Panc1 (cell line): Measurements from ENCODE around the gene ALDH5A1. TPM values are rescaled to one million over a fixed set of nuclear protein-coding genes. Genes with fewer than 3 reads are reported as not detected.

Source experiments
- ATAC-seq: fragments of 200-7000 bp; cut with Tn5 transposase; 2 replicates; pipeline ENCODE4 v1.9.1; 2020; ENCODE audit warnings: mild to moderate bottlenecking, moderate library complexity
- BruUV-seq: library from RNA; stranded (reverse); fragments of 400-500 nt; replicated peaks from 2 replicates; lab custom pipeline; 2021; lab: Mats Ljungman, UMichigan
- CTCF ChIA-PET: fragments of 300-600 bp; sonication (Branson Sonifier 250); formaldehyde crosslinking; loops from one replicate; lab custom pipeline; 2022; ENCODE audit warnings: antibody characterized with exemption; lab: Charles Lee
- POLR2A ChIA-PET: fragments of 300-600 bp; sonication (Branson Sonifier 250); formaldehyde crosslinking; loops from one replicate; lab custom pipeline; 2022; ENCODE audit warnings: antibody characterized with exemption; lab: Charles Lee
- DNase-seq: peaks from one replicate; pipeline ENCODE4 v3.0.0-alpha.2; 2010; ENCODE audit warnings: low read depth, low spot score
- H3K27ac ChIP-seq: 2 replicates; pipeline ENCODE4 v1.5.1; 2011; ENCODE audit warnings: mild to moderate bottlenecking, low read length, inconsistent platforms
- H3K27me3 ChIP-seq: fragments of 200-500 bp; sonication (Bioruptor generic); 2 replicates; pipeline ENCODE4 v1.6.0; 2014; ENCODE audit warnings: low read length, inconsistent platforms; ENCODE audit not compliant: control insufficient read depth, insufficient read depth
- H3K36me3 ChIP-seq: fragments of 200-500 bp; sonication (Bioruptor generic); 2 replicates; pipeline ENCODE4 v1.5.1; 2014; ENCODE audit warnings: inconsistent platforms, mild to moderate bottlenecking, low read length, moderate library complexity; ENCODE audit not compliant: control insufficient read depth, insufficient read depth
- H3K4me1 ChIP-seq: 2 replicates; pipeline ENCODE4 v1.5.1; 2011; ENCODE audit warnings: inconsistent platforms, mild to moderate bottlenecking, low read length, moderate library complexity; ENCODE audit not compliant: control insufficient read depth, insufficient read depth
- H3K4me3 ChIP-seq, 2 experiments: 2 replicates each; pipeline ENCODE4 v1.5.1; 2011 to 2012; ENCODE audit warnings: low read depth in 2 of 2, low read length in 2 of 2, mild to moderate bottlenecking in 2 of 2, inconsistent platforms in 1 of 2, moderate library complexity in 1 of 2
- H3K9me3 ChIP-seq: fragments of 200-500 bp; sonication (Bioruptor generic); 2 replicates; pipeline ENCODE4 v1.5.1; 2014; ENCODE audit warnings: low read depth, mild to moderate bottlenecking, inconsistent platforms, low read length, moderate library complexity; ENCODE audit not compliant: control insufficient read depth, insufficient read depth
- POLR2AphosphoS5 ChIP-seq: IDR thresholded peaks from 2 replicates; pipeline ENCODE4 v1.6.1; 2012; ENCODE audit warnings: mild to moderate bottlenecking, low read depth, low read length, moderate library complexity
- SIN3A ChIP-seq: IDR thresholded peaks from 2 replicates; pipeline ENCODE4 v1.6.1; 2012; ENCODE audit warnings: low read depth, mild to moderate bottlenecking, low read length, moderate library complexity, borderline replicate concordance; ENCODE audit not compliant: insufficient read depth
- TCF7L2 ChIP-seq: IDR thresholded peaks from 2 replicates; pipeline ENCODE4 v1.6.1; 2011; ENCODE audit warnings: mild to moderate bottlenecking, low read depth, low read length, inconsistent platforms
- in situ Hi-C: cut with HindIII; loops from 2 replicates; pipeline ENCODE4 v1.10.0; 2016; ENCODE audit warnings: low sequenced_read_pairs, low pct_unique_long_range_greater_than_20kb
- intact Hi-C: fragments of 100-400 bp; cut with micrococcal nuclease; formaldehyde crosslinking; loops from one replicate; pipeline ENCODE4 v1.10.0; 2022; ENCODE audit not compliant: unreplicated experiment
- total RNA-seq: library from RNA; stranded (reverse); gene quantifications from one replicate; pipeline ENCODE4 v1.2.1, GENCODE V29; 2021; ENCODE audit not compliant: unreplicated experiment
- TF ChIP-seq, protein P1 (sequence below): fragments of 450-650 bp; IDR thresholded peaks from 2 replicates; pipeline ENCODE4 v1.5.1; 2017; ENCODE audit warnings: mild to moderate bottlenecking
- TF ChIP-seq, protein P2 (sequence below), 2 experiments: IDR thresholded peaks; 2 replicates each; pipeline ENCODE4 v1.6.1; 2011 to 2012; ENCODE audit warnings: low read depth in 2 of 2, control low read depth in 1 of 2, low read length in 1 of 2, mild to moderate bottlenecking in 1 of 2, moderate library complexity in 1 of 2; ENCODE audit not compliant: insufficient read depth in 1 of 2

The ALDH5A1 gene
- total RNA-seq, 1 experiment from 2014 or later, result 4.2 TPM

DNA sequence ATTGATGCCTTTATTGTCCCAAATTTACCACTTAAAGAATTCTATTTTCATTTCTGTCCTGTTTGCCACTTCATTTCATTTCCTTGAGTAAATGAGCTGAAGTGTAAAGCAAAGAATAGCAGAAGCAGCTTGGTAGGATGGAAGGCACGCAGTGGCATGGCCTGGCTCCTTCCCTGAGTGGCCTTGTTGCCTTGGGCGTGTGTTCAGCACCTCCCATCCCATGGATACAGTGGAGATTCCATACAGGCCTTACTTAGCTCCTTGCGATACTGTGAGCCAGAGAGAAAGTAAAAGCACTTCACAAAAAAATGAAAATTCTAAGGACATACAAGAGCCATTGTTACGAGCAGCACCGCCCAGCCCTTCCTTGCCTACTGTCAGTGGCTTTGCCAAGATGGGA is 39.6 kb downstream of the ALDH5A1 start:
- Histone ChIP-seq H3K27ac (no peak overlapping the region), H3K27me3 (no peaks in the 10 kb centered on the region), H3K36me3 (no peaks in the 10 kb centered on the region), H3K4me1 (no peaks in the 10 kb centered on the region), H3K4me3 (no peak overlapping the region), H3K9me3 (no peaks in the 10 kb centered on the region)
- in situ Hi-C loops, result no loop called here
- no peak for ATAC-seq
- CTCF ChIA-PET, result no interaction called here
- POLR2A ChIA-PET, result no interaction called here
- intact Hi-C loops, result no loop called here
- TF ChIP-seq, protein P1, sequence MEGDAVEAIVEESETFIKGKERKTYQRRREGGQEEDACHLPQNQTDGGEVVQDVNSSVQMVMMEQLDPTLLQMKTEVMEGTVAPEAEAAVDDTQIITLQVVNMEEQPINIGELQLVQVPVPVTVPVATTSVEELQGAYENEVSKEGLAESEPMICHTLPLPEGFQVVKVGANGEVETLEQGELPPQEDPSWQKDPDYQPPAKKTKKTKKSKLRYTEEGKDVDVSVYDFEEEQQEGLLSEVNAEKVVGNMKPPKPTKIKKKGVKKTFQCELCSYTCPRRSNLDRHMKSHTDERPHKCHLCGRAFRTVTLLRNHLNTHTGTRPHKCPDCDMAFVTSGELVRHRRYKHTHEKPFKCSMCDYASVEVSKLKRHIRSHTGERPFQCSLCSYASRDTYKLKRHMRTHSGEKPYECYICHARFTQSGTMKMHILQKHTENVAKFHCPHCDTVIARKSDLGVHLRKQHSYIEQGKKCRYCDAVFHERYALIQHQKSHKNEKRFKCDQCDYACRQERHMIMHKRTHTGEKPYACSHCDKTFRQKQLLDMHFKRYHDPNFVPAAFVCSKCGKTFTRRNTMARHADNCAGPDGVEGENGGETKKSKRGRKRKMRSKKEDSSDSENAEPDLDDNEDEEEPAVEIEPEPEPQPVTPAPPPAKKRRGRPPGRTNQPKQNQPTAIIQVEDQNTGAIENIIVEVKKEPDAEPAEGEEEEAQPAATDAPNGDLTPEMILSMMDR, result no peak
- TF ChIP-seq SIN3A (no peak), POLR2AphosphoS5 (no peak), TCF7L2 (no peak)
- TF ChIP-seq, protein P2, sequence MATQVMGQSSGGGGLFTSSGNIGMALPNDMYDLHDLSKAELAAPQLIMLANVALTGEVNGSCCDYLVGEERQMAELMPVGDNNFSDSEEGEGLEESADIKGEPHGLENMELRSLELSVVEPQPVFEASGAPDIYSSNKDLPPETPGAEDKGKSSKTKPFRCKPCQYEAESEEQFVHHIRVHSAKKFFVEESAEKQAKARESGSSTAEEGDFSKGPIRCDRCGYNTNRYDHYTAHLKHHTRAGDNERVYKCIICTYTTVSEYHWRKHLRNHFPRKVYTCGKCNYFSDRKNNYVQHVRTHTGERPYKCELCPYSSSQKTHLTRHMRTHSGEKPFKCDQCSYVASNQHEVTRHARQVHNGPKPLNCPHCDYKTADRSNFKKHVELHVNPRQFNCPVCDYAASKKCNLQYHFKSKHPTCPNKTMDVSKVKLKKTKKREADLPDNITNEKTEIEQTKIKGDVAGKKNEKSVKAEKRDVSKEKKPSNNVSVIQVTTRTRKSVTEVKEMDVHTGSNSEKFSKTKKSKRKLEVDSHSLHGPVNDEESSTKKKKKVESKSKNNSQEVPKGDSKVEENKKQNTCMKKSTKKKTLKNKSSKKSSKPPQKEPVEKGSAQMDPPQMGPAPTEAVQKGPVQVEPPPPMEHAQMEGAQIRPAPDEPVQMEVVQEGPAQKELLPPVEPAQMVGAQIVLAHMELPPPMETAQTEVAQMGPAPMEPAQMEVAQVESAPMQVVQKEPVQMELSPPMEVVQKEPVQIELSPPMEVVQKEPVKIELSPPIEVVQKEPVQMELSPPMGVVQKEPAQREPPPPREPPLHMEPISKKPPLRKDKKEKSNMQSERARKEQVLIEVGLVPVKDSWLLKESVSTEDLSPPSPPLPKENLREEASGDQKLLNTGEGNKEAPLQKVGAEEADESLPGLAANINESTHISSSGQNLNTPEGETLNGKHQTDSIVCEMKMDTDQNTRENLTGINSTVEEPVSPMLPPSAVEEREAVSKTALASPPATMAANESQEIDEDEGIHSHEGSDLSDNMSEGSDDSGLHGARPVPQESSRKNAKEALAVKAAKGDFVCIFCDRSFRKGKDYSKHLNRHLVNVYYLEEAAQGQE (IDR thresholded peaks at IDR 0.05; ENCODE audit: insufficient read depth in 1 of 2, low read depth in 2 of 2, low read length in 1 of 2), result no peak
- no TSS peak for BruUV-seq
- no peak for DNase-seq

DNA sequence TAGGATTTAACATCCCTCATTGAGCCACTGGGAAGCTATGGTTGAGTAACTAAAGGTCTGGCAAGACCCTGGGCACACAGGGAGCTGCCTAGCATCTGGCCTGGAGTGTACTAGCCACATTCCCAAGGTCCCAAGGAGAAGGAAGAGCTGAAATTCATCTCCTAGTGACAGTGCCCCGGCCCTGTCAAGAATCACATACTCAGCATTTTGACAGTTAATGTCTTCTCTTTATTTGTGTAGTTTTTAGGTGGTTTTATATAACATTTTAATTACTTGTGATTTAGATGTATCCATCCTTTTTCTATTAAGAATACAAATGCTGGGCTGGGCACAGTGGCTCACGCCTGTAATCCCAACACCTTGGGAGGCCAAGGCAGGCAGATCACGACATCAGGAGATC is 40.4 kb downstream of the ALDH5A1 start:
- ATAC-seq, result no peak
- ChIA-PET POLR2A (no interaction called here), CTCF (no interaction called here)
- H3K4me3 ChIP-seq, result no peak overlapping the region
- no peaks in the 10 kb centered on the region for H3K36me3 ChIP-seq
- TF ChIP-seq TCF7L2, result no peak
- no peak for TF ChIP-seq SIN3A
- no peak for TF ChIP-seq POLR2AphosphoS5
- TF ChIP-seq, protein P1, result no peak
- TF ChIP-seq, protein P2 (IDR thresholded peaks at IDR 0.05; ENCODE audit: insufficient read depth in 1 of 2, low read depth in 2 of 2, low read length in 1 of 2), result no peak
- no peaks in the 10 kb centered on the region for H3K4me1 ChIP-seq
- in situ Hi-C loops, result no loop called here
- no peaks in the 10 kb centered on the region for H3K27me3 ChIP-seq
- intact Hi-C loops, result no loop called here
- H3K27ac ChIP-seq, result no peak overlapping the region
- DNase-seq, result no peak
- no TSS peak for BruUV-seq
- H3K9me3 ChIP-seq, result no peaks in the 10 kb centered on the region
